ENCODE measurements around the gene FBXL7.

The FBXL7 gene

DNA sequence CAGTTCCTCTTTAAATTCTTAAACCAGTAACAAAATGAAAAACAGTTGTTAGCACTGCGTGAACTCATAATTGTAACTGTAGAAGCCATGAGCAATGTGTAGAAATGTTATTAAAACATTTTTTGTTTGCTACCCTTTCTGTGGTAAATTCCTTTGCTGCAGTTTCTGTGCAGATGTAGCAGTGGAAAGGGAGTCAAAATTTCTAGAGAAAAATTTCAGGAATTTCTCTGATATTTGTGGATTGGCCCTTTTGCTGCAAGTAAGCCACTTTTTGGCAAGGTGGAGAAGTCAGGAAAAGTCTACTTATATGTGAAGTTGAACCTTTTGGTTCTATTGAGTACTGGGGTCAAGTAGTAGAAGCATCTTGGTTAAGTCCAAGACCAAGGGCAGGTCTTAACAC, 10.1 kb downstream of the FBXL7 start:
- H3K4me3 ChIP-seq (replicated peaks in 1 of 2; ENCODE audit: low read depth in 2 of 2, low read length in 2 of 2), result no peak overlapping the region
- peak; percentile 15 to 44 for DNase-seq (ENCODE audit: low read depth in 2 of 2)

DNA sequence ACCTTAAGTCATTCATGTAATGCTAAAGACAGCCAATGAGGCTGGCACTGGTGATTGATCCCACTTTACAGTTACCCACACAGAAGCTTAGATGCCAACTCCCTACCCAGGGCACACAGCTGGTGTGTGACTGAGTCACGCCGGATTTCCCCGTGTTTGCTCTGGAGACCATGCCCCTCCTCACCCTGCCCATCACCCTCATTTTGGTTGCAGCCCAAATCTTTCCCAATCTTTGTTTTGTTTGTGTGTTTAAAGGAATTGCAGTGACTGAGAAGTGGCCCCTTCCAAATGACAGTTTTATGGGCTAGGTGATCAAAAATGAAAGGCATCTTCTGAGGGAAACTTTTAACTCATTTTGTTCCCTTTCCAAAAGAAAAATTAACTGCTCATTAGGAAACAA, 10.9 kb downstream of the FBXL7 start:
- DNase-seq (ENCODE audit: low read depth in 2 of 2), result peak in 1 of 2 donors; percentile 17
- TF ChIP-seq, protein P1, sequence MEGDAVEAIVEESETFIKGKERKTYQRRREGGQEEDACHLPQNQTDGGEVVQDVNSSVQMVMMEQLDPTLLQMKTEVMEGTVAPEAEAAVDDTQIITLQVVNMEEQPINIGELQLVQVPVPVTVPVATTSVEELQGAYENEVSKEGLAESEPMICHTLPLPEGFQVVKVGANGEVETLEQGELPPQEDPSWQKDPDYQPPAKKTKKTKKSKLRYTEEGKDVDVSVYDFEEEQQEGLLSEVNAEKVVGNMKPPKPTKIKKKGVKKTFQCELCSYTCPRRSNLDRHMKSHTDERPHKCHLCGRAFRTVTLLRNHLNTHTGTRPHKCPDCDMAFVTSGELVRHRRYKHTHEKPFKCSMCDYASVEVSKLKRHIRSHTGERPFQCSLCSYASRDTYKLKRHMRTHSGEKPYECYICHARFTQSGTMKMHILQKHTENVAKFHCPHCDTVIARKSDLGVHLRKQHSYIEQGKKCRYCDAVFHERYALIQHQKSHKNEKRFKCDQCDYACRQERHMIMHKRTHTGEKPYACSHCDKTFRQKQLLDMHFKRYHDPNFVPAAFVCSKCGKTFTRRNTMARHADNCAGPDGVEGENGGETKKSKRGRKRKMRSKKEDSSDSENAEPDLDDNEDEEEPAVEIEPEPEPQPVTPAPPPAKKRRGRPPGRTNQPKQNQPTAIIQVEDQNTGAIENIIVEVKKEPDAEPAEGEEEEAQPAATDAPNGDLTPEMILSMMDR (IDR thresholded peaks at IDR 0.05; ENCODE audit: low read depth, low read length), result no peak
- no peak overlapping the region for H3K4me3 ChIP-seq (replicated peaks in 1 of 2; ENCODE audit: low read depth in 2 of 2, low read length in 2 of 2)

More for the DNA sequence above, 10.1 kb downstream of the FBXL7 start:
- TF ChIP-seq, protein P1 (IDR thresholded peaks at IDR 0.05; ENCODE audit: low read depth, low read length), result no peak

DNA sequence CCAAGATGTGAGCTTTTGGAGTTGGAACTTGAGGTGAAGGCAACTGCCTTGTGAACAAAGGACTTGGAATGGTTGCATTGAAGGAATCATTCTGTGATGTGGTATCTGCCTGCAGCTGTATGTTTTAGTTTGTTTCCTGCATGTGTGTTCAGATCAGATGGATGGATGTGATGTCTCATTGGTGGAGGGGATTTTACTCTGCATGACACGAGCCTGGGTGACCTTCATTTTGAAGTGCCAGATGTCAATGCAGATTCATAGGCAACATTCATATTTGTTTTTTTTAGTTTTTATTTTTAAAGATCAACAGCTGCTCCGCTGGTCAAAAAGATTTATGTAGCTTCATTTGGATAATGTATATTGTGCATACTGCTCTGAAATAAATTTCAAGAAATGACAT, 13.5 kb downstream of the FBXL7 start:
- H3K4me3 ChIP-seq (replicated peaks in 1 of 2; ENCODE audit: low read depth in 2 of 2, low read length in 2 of 2), result no peak overlapping the region
- no peak for DNase-seq (ENCODE audit: low read depth in 2 of 2)
- TF ChIP-seq, protein P1 (IDR thresholded peaks at IDR 0.05; ENCODE audit: low read depth, low read length), result no peak

GRCh38 chr5:15513911-15514310, 13.9 kb downstream of the FBXL7 start:
- TF ChIP-seq, protein P1 (IDR thresholded peaks at IDR 0.05; ENCODE audit: low read depth, low read length), result no peak
- no peak overlapping the region for H3K4me3 ChIP-seq (replicated peaks in 1 of 2; ENCODE audit: low read depth in 2 of 2, low read length in 2 of 2)
- DNase-seq (ENCODE audit: low read depth in 2 of 2), result no peak

GRCh38 chr5:15515229-15515628, 15.2 kb downstream of the FBXL7 start:
- TF ChIP-seq, protein P1 (IDR thresholded peaks at IDR 0.05; ENCODE audit: low read depth, low read length), result no peak
- H3K4me3 ChIP-seq (replicated peaks in 1 of 2; ENCODE audit: low read depth in 2 of 2, low read length in 2 of 2), result no peak overlapping the region
- DNase-seq (ENCODE audit: low read depth in 2 of 2), result peak in 1 of 2 donors; percentile 26

DNA sequence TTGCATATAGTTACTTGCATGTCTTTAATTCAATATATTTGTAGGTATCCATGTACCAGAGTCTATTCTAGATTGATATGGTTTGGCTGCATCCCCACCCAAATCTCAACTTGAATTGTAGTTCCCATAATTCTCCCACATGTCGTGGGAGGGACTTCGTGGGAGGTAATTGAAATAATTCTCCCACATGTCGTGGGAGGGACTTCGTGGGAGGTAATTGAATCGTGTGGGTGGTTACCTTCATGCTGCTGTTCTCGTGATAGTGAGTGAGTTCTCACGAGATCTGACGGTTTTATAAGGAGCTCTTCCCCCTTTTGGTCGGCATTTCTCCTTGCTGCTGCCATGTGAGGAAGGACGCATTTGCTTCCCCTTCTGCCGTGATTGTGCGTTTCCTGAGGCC, 16.5 kb downstream of the FBXL7 start:
- DNase-seq (ENCODE audit: low read depth in 2 of 2), result no peak
- TF ChIP-seq, protein P1 (IDR thresholded peaks at IDR 0.05; ENCODE audit: low read depth, low read length), result no peak
- no peak overlapping the region for H3K4me3 ChIP-seq (replicated peaks in 1 of 2; ENCODE audit: low read depth in 2 of 2, low read length in 2 of 2)

GRCh38 chr5:15518786-15519185, 18.8 kb downstream of the FBXL7 start:
- H3K4me3 ChIP-seq (replicated peaks in 1 of 2; ENCODE audit: low read depth in 2 of 2, low read length in 2 of 2), result no peak overlapping the region
- no peak for DNase-seq (ENCODE audit: low read depth in 2 of 2)
- TF ChIP-seq, protein P1 (IDR thresholded peaks at IDR 0.05; ENCODE audit: low read depth, low read length), result no peak
